Measurements from ENCODE around the gene PIP4K2A. TPM values are rescaled to one million over a fixed set of nuclear protein-coding genes. Genes with fewer than 3 reads are reported as not detected.

PIP4K2A gene
- total RNA-seq (ENCODE audit: unreplicated experiment), result 110 TPM
- long read RNA-seq, partial matches to known transcripts, result 2 of 55 reads
- long read RNA-seq, other reads (novel, unspliced or antisense), result 53 of 55 reads

DNA sequence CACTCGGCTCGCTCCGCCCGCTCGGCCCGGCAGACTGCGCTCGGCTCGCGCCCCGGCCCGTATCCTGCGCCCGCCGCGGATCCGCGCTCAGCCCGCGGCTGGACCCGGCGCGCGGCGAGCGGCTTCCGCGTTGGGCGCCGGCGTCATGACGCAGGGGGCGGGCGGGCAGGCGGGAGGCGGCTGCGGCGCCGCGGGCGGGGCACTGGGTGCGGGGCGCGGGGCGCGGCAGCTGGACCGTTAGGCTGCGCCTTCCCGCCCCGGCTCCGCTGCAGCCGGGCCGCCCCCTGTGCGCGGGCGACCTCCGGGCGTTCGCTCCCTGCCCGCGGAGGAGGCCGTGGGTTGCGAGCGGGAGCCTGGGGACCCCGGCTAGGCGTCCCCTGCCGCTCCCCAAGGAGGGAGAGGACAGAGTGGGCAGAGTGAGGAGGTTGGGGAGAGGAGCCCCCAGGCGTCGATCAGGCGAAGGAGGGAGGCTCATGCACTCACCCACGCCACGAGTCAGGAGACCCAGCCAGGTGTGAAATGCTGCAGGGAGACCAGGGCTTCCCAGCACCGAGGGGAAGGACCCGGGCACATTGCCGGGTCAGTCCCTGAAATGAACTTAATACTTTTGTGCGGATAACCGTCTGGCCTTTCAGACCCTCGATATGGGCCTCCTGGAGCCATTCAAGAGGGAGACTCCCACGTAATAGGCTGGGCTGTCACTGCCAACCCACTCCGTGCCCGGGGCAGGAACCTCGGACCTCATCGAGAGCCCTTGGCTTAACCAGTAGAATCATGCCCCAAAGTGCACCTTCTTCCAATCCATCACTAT, at the start of gene PIP4K2A:
Gene PIP4K2A (minus strand): TSS at position 100 of the 811 bp plus-strand sequence. CDS start 252 bp downstream, outside the sequence.
- H3K9me3 Mint-ChIP-seq (ENCODE audit: unreplicated experiment), result no peaks in the 10 kb centered on the region
- peak; percentile 78 for DNase-seq (ENCODE audit: low spot score)
- peaks cover 32% of the 10 kb centered on the region for H3K4me1 Mint-ChIP-seq (ENCODE audit: unreplicated experiment)
- peaks cover 9% of the 10 kb centered on the region for H3K27me3 Mint-ChIP-seq (ENCODE audit: unreplicated experiment)
- H3K4me3 Mint-ChIP-seq (ENCODE audit: unreplicated experiment), result peak within 1 kb of the TSS; percentile 97
- peaks cover 5% of the 10 kb centered on the region for H3K36me3 Mint-ChIP-seq (ENCODE audit: low read depth, unreplicated experiment)
- peak within 1 kb of the TSS; percentile 38 for H3K27ac Mint-ChIP-seq (ENCODE audit: unreplicated experiment)
- TF ChIP-seq, protein P1, sequence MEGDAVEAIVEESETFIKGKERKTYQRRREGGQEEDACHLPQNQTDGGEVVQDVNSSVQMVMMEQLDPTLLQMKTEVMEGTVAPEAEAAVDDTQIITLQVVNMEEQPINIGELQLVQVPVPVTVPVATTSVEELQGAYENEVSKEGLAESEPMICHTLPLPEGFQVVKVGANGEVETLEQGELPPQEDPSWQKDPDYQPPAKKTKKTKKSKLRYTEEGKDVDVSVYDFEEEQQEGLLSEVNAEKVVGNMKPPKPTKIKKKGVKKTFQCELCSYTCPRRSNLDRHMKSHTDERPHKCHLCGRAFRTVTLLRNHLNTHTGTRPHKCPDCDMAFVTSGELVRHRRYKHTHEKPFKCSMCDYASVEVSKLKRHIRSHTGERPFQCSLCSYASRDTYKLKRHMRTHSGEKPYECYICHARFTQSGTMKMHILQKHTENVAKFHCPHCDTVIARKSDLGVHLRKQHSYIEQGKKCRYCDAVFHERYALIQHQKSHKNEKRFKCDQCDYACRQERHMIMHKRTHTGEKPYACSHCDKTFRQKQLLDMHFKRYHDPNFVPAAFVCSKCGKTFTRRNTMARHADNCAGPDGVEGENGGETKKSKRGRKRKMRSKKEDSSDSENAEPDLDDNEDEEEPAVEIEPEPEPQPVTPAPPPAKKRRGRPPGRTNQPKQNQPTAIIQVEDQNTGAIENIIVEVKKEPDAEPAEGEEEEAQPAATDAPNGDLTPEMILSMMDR (IDR thresholded peaks at IDR 0.05; ENCODE audit: unreplicated experiment), result no peak

DNA sequence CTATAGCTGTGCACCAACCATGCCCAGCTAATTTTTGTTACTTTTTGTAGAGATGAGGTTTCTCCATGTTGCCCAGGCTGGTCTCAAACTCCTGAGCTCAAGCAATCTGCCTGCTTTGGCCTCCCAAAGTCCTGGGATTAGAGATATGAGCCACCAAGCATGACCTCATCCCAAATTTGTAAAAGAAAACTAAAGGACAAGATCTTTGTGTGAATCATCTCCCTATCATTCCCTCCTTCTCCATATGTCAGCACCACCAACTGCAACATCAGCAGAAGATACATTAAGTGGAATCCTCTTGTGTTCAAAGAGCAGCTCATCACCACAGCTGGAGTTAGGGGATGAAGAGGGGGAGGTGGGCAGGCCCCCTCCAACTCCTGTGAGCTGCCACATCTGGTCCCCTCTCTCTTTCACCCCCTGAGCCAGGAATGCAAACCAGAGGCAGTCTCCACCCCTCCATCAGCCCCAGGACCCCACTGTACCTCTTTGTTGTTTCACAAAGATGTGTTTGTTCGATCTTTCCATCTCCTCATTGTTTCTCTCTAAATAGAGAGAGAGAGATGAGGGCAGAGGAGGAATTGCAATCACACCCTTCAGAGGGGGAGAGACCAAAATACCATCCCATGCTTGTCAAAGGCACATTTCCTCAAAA, 47.3 kb upstream of the PIP4K2A start:
- H3K36me3 Mint-ChIP-seq (ENCODE audit: low read depth, unreplicated experiment), result no peaks in the 10 kb centered on the region
- H3K27me3 Mint-ChIP-seq (ENCODE audit: unreplicated experiment), result peaks cover 2% of the 10 kb centered on the region
- TF ChIP-seq, protein P1 (IDR thresholded peaks at IDR 0.05; ENCODE audit: unreplicated experiment), result no peak
- no peak overlapping the region for H3K4me3 Mint-ChIP-seq (ENCODE audit: unreplicated experiment)
- no peaks in the 10 kb centered on the region for H3K4me1 Mint-ChIP-seq (ENCODE audit: unreplicated experiment)
- H3K9me3 Mint-ChIP-seq (ENCODE audit: unreplicated experiment), result no peaks in the 10 kb centered on the region
- no peak for DNase-seq (ENCODE audit: low spot score)
- no peak overlapping the region for H3K27ac Mint-ChIP-seq (ENCODE audit: unreplicated experiment)

DNA sequence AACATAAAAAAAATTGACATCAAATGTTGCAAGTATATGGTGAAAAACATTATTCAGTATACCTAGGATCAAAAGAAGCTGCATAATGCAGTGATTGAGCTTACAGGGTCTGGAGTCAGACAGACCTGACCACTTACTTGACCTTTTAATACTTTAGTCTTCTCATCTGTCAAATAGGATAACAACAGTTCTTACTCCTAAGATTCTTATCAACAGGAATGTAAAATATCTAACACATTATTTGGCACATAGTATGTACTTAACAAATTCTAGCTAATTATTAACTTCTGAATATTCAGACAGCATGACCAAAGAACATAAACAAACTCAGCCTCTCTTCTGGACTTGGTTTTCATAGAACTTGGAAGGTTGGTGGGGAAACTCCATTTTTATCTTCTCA, 45.6 kb upstream of the PIP4K2A start:
- no peak overlapping the region for H3K4me3 Mint-ChIP-seq (ENCODE audit: unreplicated experiment)
- TF ChIP-seq, protein P1 (IDR thresholded peaks at IDR 0.05; ENCODE audit: unreplicated experiment), result no peak
- H3K27me3 Mint-ChIP-seq (ENCODE audit: unreplicated experiment), result peaks cover 2% of the 10 kb centered on the region
- no peak overlapping the region for H3K27ac Mint-ChIP-seq (ENCODE audit: unreplicated experiment)
- no peaks in the 10 kb centered on the region for H3K9me3 Mint-ChIP-seq (ENCODE audit: unreplicated experiment)
- no peaks in the 10 kb centered on the region for H3K4me1 Mint-ChIP-seq (ENCODE audit: unreplicated experiment)
- H3K36me3 Mint-ChIP-seq (ENCODE audit: low read depth, unreplicated experiment), result no peaks in the 10 kb centered on the region
- no peak for DNase-seq (ENCODE audit: low spot score)

- peaks cover 2% of the 10 kb centered on the region for H3K27me3 Mint-ChIP-seq (ENCODE audit: unreplicated experiment)
- DNase-seq (ENCODE audit: low spot score), result no peak
- no peaks in the 10 kb centered on the region for H3K36me3 Mint-ChIP-seq (ENCODE audit: low read depth, unreplicated experiment)
- H3K4me1 Mint-ChIP-seq (ENCODE audit: unreplicated experiment), result peaks cover 6% of the 10 kb centered on the region
- no peaks in the 10 kb centered on the region for H3K9me3 Mint-ChIP-seq (ENCODE audit: unreplicated experiment)
- TF ChIP-seq, protein P1 (IDR thresholded peaks at IDR 0.05; ENCODE audit: unreplicated experiment), result no peak
- H3K27ac Mint-ChIP-seq (ENCODE audit: unreplicated experiment), result no peak overlapping the region
- no peak overlapping the region for H3K4me3 Mint-ChIP-seq (ENCODE audit: unreplicated experiment)
These were observed 44.5 kb upstream of the PIP4K2A start for GRCh38 chr10:22758867-22759266.

DNA sequence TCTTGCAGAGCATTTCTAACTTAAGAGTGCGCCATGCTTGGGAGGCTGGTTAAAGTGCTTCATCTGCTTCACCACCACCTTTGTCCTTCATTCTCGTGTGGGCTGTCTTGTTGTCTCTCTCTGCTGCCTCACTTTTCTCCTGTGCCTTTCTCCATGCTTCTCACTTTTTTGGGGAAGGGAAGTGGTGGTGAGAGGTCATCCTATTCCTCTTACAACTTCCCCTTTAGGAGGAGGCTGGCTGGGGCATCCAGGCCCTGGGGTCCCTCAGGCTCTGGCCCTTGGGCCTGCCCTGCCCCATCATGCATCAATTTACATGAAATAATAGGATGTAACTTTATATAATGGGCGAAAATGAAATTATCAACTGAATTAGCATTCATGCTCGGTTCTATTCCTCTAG, 39.9 kb upstream of the PIP4K2A start:
- Mint-ChIP-seq H3K4me3 (ENCODE audit: unreplicated experiment) (no peak overlapping the region), H3K9me3 (ENCODE audit: unreplicated experiment) (no peaks in the 10 kb centered on the region), H3K27ac (ENCODE audit: unreplicated experiment) (peak overlapping the region; percentile 96), H3K4me1 (ENCODE audit: unreplicated experiment) (peaks cover 34% of the 10 kb centered on the region), H3K36me3 (ENCODE audit: low read depth, unreplicated experiment) (no peaks in the 10 kb centered on the region), H3K27me3 (ENCODE audit: unreplicated experiment) (peaks cover 4% of the 10 kb centered on the region)
- no peak for DNase-seq (ENCODE audit: low spot score)
- TF ChIP-seq, protein P1 (IDR thresholded peaks at IDR 0.05; ENCODE audit: unreplicated experiment), result no peak

Measured in endothelial cell (in vitro differentiated cells).